A673 (cell line): ENCODE data around the gene MARCO.

Experiments
- EZH2 ChIP-seq: fragments of 200-600 bp; sonication (generic); IDR thresholded peaks from 2 replicates; pipeline ENCODE4 v1.6.1; 2017; ENCODE audit warnings: borderline replicate concordance, low read depth, mild to moderate bottlenecking, mixed read lengths, antibody characterized with exemption, low read length; ENCODE audit not compliant: poor library complexity, severe bottlenecking
- TF ChIP-seq, protein P1 (sequence below): fragments of 300-800, 200-600 bp; sonication (generic); conservative IDR thresholded peaks from 2 replicates; pipeline ENCODE4 v1.5.1; 2017; ENCODE audit warnings: low read depth, mild to moderate bottlenecking, antibody characterized with exemption, low read length, moderate library complexity, mixed read lengths

DNA sequence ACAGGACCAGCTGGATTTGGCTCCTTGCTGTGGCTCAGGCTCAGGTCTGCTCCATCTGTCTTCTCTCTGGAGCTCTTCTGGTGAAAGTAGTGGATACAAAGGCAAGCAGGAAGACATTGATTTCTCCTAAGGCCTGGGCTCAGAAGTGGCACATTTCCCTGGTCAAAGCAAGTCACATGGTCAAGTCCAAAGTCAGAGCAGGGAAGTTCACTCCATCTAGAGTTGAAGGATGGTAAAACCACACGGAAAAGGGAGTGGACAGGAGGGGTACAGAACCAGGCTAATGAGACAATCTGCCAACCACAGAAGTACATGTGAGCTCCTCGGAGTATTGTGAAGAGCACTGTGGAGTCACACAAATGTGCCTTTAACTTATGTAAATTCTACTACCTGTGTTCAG lies 66.1 kb downstream of the MARCO start:
- TF ChIP-seq, protein P1, sequence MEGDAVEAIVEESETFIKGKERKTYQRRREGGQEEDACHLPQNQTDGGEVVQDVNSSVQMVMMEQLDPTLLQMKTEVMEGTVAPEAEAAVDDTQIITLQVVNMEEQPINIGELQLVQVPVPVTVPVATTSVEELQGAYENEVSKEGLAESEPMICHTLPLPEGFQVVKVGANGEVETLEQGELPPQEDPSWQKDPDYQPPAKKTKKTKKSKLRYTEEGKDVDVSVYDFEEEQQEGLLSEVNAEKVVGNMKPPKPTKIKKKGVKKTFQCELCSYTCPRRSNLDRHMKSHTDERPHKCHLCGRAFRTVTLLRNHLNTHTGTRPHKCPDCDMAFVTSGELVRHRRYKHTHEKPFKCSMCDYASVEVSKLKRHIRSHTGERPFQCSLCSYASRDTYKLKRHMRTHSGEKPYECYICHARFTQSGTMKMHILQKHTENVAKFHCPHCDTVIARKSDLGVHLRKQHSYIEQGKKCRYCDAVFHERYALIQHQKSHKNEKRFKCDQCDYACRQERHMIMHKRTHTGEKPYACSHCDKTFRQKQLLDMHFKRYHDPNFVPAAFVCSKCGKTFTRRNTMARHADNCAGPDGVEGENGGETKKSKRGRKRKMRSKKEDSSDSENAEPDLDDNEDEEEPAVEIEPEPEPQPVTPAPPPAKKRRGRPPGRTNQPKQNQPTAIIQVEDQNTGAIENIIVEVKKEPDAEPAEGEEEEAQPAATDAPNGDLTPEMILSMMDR, result peak; percentile 20; the same call in 1 of the 2 replicates
- no peak for TF ChIP-seq EZH2
